ENCODE results near the gene SPATS2. TPM values are rescaled to one million over a fixed set of nuclear protein-coding genes. Genes with fewer than 3 reads are reported as not detected.
"Not testable (repeated sequence)": the region's sequence is repeated elsewhere in the genome, so short reads cannot be mapped to it uniquely, and the experiment has no call there.

Gene SPATS2
- polyA plus RNA-seq, 3 donors = 44.3 to 56.9 (median 48.8) TPM

DNA sequence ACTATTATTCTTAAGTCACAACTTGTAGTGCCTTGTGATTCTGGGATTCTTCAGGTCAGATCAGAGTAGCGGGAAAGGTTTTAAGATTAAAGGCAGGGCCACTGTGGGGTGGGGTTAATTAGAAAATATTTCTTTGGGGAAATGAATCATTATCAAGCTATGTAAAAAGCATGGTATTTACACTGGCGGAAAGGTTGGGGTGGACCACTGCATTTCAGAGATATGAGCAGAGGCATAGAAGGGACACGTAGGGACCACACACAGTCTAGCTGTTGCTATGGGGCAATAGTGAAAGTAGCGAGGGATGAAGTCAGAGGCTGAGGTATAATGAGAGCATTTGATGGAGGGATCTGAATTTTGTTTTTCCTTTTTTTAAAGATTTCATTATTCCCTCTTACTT is 139.9 kb downstream of the SPATS2 start:
- no peak for DNase-seq (ENCODE audit: low read depth in 3 of 3, low spot score in 2 of 3)

GRCh38 chr12:49509681-49510080 is 142.4 kb downstream of the SPATS2 start:
- not testable (repeated sequence) for DNase-seq (ENCODE audit: low read depth in 3 of 3, low spot score in 2 of 3)

- no peak for DNase-seq (ENCODE audit: low read depth in 3 of 3, low spot score in 2 of 3)
Measured at GRCh38 chr12:49511410-49511809, 144.1 kb downstream of the SPATS2 start.

GRCh38 chr12:49512546-49512945 is 145.3 kb downstream of the SPATS2 start:
- no peak for DNase-seq (ENCODE audit: low read depth in 3 of 3, low spot score in 2 of 3)

GRCh38 chr12:49515266-49515665 is 148.0 kb downstream of the SPATS2 start:
- DNase-seq (ENCODE audit: low read depth in 3 of 3, low spot score in 2 of 3) = no peak

GRCh38 chr12:49518914-49519573 is 151.8 kb downstream of the SPATS2 start:
- DNase-seq (ENCODE audit: low read depth in 3 of 3, low spot score in 2 of 3) = no peak

DNA sequence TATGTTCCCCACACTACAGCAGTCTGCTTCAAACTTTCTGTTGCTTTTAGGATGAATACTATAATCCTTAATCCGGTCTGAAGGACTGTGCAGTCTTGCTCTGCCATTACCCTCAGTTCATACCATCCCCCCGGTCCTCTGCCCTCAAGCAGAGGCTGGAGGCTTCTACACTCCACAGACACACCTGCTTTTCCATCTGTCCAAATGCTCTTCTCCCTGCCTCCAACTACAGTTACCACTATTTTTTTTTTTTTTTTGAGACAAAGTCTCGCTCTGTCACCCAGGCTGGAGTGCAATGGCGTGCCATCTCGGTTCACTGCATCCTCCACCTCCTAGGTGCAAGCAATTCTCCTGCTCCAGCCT is 152.3 kb downstream of the SPATS2 start:
- DNase-seq (ENCODE audit: low read depth in 3 of 3, low spot score in 2 of 3) = no peak

- no peak for DNase-seq (ENCODE audit: low read depth in 3 of 3, low spot score in 2 of 3)
Measured at GRCh38 chr12:49521389-49521788, 154.1 kb downstream of the SPATS2 start.

DNA sequence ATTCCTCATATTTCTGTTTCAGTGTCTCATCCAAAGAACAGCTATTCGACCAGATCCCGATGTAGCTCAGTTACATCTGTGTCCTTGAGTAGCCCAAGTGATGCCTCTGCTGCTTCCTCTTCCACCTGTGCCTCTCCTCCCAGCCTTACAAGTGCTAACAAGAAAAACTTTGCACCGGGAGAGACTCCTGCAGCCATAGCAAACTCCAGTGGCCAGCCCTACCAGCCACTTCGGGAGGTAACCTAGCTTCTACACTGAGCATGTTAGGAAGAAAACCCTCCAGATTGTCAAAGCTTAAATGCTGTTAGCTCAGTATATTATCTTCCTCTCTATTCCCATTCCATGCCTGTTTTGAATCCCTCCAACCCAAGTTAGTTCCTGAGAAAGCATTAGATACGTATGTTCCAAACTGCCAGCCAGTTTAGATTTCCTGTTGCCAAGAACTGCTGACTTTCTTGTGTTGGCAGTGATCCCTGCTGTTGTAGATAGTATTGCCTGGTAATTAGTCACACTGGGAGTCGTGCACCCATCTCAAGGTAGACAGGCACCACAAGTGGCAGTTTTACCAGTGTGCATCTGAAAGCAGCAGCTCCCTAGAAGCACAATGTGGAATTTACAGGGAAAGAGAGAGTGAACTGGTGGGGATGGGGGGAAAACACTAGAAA is 157.5 kb downstream of the SPATS2 start:
- DNase-seq (ENCODE audit: low read depth in 3 of 3, low spot score in 2 of 3) = no peak

DNA sequence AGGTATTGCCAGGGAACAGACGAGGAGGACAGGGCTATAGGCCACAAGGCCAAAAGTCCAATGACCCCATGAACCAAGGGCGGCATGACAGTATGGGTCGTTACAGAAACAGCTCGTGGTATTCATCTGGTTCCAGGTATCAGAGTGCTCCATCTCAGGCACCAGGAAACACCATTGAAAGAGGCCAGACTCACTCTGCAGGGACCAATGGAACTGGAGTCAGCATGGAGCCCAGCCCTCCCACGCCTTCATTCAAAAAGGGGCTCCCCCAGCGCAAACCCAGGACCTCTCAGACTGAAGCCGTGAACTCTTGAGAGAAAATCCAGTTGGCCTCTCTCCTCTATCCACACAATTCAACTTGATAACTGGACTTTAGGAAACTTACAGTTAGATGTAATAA is 158.7 kb downstream of the SPATS2 start:
- no peak for DNase-seq (ENCODE audit: low read depth in 3 of 3, low spot score in 2 of 3)

DNA sequence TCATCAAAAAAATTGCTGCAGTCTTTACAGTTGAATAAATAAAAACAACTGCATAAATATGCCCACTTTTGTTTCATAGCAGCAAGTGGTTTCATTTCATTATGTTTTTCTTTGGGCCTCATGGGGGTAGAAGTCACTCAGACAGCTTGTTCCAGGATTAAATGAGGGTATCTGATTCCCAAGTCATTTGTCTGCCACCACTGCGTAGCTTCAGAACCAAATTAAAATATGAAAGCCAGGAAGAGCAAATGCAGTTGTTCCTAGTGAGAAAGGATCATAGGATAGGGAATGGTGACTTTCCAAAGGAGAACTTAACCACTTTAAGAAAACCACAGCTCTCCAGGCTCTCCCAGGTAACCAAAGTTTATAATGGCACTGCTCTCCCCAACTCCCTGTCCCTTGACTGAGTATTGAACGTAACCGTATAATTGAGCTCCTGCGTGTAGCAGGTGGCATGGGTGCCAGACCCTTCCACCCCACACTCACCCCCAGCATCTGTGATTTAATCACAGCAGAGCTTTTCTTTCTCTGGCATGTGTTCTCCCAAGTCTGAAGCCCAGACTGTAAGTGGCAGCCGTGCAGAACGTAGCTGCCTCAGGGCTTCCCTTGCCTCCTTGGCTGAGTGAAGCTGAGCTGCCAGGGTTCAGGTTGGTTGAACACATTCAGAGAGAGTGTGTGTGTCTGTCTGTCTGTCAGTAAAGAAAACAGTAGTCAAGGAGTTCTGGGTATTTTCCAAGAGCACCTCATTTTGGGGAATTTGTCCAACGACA is 160.3 kb downstream of the SPATS2 start:
- no peak for DNase-seq (ENCODE audit: low read depth in 3 of 3, low spot score in 2 of 3)

DNA sequence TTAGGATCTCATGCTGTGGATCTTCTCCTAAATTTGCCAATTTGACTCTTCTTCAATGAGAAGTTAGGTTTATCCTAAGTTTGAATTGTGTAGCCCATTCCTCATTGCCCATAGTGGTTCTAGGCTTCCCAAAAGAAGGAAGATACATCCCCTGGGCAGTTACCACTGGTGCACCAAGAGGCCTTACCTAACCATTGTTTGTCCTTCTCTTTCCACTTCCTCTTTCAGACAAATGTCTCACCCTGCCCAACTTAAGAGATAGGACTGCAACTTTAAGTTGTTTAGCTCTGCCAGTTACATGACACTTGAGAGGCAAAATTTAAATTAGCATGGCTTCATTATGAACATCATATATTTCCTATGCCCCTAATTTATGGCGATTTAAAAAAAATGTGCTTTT is 162.2 kb downstream of the SPATS2 start:
- no peak for DNase-seq (ENCODE audit: low read depth in 3 of 3, low spot score in 2 of 3)

DNA sequence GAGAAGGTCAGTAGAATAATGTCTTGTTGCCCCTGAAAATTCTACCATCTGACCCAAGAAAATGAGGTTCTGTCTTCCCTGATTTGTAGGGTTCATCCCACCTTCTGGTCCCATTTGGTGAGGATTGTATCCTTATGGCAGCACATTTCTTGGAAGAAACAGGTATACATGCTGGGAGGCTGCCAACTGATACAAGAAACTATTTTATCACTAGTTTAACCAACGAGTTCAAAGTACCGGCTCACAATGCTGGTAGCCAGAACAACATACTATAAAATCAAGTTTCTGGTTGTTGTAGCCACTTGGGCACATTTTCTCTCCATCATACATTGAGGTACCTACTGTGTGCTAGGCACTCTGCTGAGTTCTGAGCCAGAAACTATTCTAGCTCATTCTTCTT is 164.5 kb downstream of the SPATS2 start:
- no peak for DNase-seq (ENCODE audit: low read depth in 3 of 3, low spot score in 2 of 3)

DNA sequence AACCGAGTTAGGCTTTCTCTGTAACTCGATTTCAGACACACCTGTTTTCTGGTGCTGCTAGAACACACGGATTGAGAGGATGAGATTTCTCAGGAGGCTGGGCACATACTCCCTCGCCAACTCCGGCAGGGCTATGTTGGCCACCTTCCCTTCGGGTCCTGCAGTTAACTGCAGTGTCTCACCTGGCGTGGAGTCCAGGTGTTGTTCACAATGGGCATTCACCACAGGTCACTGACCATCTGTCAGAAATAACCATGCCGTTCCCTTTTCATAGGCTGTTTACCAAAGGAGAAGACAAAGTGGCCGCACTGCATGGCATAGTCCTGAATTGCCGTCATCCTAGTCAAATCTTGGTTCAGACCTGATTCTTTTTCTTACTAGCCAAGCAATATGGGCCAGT is 166.1 kb downstream of the SPATS2 start:
- no peak for DNase-seq (ENCODE audit: low read depth in 3 of 3, low spot score in 2 of 3)

DNA sequence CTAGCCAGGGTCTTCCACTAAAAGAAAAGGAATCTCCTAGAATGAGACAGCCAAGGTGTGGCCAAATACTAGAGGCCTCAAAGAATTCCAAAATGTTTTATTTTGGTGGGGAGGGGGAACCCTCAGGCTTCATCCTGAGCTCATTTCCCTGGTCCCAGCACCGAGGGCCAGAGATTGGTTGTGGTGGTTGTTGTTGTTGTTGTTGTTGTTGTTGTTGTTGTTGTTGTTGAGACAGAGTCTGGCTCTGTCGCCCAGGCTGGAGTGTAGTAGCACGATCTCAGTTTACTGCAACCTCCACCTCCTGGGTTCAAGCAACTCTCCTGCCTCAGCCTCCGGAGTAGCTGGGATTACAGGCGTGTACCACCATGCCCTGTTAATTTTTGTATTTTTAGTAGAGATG is 166.9 kb downstream of the SPATS2 start:
- not testable (repeated sequence) for DNase-seq (ENCODE audit: low read depth in 3 of 3, low spot score in 2 of 3)

GRCh38 chr12:49534731-49535278 is 167.5 kb downstream of the SPATS2 start:
- DNase-seq (ENCODE audit: low read depth in 3 of 3, low spot score in 2 of 3) = no peak

- no peak for DNase-seq (ENCODE audit: low read depth in 3 of 3, low spot score in 2 of 3)
Measured at GRCh38 chr12:49535921-49536525, 168.8 kb downstream of the SPATS2 start.

GRCh38 chr12:49536526-49537071 is 169.3 kb downstream of the SPATS2 start:
- DNase-seq (ENCODE audit: low read depth in 3 of 3, low spot score in 2 of 3) = no peak

DNA sequence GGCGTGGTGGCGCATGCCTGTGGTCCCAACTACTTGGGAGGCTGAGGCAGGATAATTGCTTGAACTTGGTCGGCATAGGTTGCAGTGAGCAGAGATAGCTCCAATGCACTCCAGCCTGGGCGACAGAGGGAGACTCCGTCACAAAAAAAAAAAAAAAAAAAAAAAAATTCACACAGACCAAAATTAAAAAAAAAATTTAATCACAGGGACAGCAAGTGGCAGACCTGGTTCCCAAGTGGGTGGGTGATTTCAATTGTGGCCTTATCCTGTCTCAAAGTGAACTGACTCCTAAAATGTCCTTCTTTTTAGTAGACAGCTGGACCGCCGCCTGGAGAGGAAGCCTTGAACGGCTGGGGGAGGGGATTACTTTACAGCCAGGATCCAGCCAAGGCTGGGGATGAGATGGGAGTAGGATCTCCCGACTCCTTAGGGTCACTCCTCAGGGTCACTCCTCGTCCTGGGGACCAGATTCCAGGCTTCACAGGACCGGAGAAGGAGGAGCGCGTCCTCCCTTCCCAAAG is 170.0 kb downstream of the SPATS2 start:
- no peak for DNase-seq (ENCODE audit: low read depth in 3 of 3, low spot score in 2 of 3)

DNA sequence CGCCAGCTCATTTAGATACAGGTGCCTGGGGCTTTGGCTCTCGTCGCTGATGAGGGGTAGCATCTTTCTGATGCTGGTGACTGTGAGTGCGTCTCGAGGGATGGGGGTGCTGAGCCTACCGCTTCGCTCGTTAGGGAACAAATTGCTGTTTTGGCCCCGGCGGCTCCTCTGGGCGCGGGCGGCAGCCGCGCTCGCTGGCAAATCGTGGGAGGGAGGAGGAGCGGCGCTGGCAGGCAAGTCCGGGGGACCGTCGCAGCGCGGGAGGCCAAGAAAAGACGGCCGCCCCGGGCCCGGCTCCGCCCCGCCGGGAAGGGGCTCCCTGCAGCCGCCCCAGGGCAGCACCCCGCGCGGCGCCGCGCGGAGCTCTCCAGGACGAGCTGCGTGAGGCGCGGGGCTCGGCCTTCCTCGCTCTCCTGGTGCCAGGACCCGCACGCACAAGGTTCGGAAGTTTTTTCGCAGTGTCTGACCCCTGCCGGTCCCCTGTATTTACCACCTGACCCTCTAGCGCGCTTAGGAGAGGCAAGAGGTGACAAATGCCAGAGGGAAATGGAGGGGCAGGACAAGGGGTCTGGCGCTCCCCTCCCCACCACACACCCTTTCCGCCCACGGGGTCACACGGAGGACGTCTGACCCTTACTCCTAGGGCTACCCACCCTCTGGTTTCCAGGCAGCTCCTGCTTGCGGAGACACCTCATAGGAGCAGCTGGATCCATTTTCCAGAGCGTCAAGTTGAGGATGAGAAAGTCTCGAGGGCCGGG is 170.7 kb downstream of the SPATS2 start:
- no peak for DNase-seq (ENCODE audit: low read depth in 3 of 3, low spot score in 2 of 3)

Data from right renal cortex interstitium (tissue), 3 donors.